ENCODE data around the gene DESI2.

Gene DESI2

GRCh38 chr1:244700808-244701207 lies 47.9 kb downstream of the DESI2 start:
- H3K9me3 ChIP-seq (ENCODE audit: control insufficient read depth in 1 of 2, low read length in 2 of 2) = peaks cover 0 to 5% of the 10 kb centered on the region in 2 donors
- no peak overlapping the region for H3K4me3 ChIP-seq (ENCODE audit: low read depth in 1 of 2, low read length in 2 of 2)
- H3K4me1 ChIP-seq (ENCODE audit: control insufficient read depth in 1 of 2, insufficient read depth in 2 of 2, low read length in 2 of 2) = peaks cover 5 to 10% of the 10 kb centered on the region in 2 donors
- H3K27me3 ChIP-seq (ENCODE audit: control insufficient read depth in 1 of 2, insufficient read depth in 2 of 2, low read length in 2 of 2) = no peaks in the 10 kb centered on the region
- no peak overlapping the region for H3K27ac ChIP-seq (ENCODE audit: low read depth, low read length)
- peaks cover 14 to 37% of the 10 kb centered on the region in 2 donors for H3K36me3 ChIP-seq (ENCODE audit: control insufficient read depth in 1 of 2, insufficient read depth in 2 of 2, low read length in 2 of 2)
- no peak overlapping the region for H3K9ac ChIP-seq (ENCODE audit: low read depth in 1 of 2, low read length in 2 of 2)

GRCh38 chr1:244702620-244703019 lies 49.7 kb downstream of the DESI2 start:
- H3K36me3 ChIP-seq (ENCODE audit: control insufficient read depth in 1 of 2, insufficient read depth in 2 of 2, low read length in 2 of 2) = peaks cover 23 to 29% of the 10 kb centered on the region in 2 donors
- H3K27ac ChIP-seq (ENCODE audit: low read depth, low read length) = no peak overlapping the region
- peaks cover 0 to 5% of the 10 kb centered on the region in 2 donors for H3K9me3 ChIP-seq (ENCODE audit: control insufficient read depth in 1 of 2, low read length in 2 of 2)
- no peaks in the 10 kb centered on the region for H3K27me3 ChIP-seq (ENCODE audit: control insufficient read depth in 1 of 2, insufficient read depth in 2 of 2, low read length in 2 of 2)
- no peak overlapping the region for H3K4me3 ChIP-seq (ENCODE audit: low read depth in 1 of 2, low read length in 2 of 2)
- H3K9ac ChIP-seq (ENCODE audit: low read depth in 1 of 2, low read length in 2 of 2) = no peak overlapping the region
- peaks cover 5 to 10% of the 10 kb centered on the region in 2 donors for H3K4me1 ChIP-seq (ENCODE audit: control insufficient read depth in 1 of 2, insufficient read depth in 2 of 2, low read length in 2 of 2)

- H3K4me3 ChIP-seq (ENCODE audit: low read depth in 1 of 2, low read length in 2 of 2) = no peak overlapping the region
- no peak overlapping the region for H3K9ac ChIP-seq (ENCODE audit: low read depth in 1 of 2, low read length in 2 of 2)
- peaks cover 0 to 5% of the 10 kb centered on the region in 2 donors for H3K9me3 ChIP-seq (ENCODE audit: control insufficient read depth in 1 of 2, low read length in 2 of 2)
- H3K27me3 ChIP-seq (ENCODE audit: control insufficient read depth in 1 of 2, insufficient read depth in 2 of 2, low read length in 2 of 2) = no peaks in the 10 kb centered on the region
- peaks cover 19 to 23% of the 10 kb centered on the region in 2 donors for H3K36me3 ChIP-seq (ENCODE audit: control insufficient read depth in 1 of 2, insufficient read depth in 2 of 2, low read length in 2 of 2)
- peaks cover 5 to 12% of the 10 kb centered on the region in 2 donors for H3K4me1 ChIP-seq (ENCODE audit: control insufficient read depth in 1 of 2, insufficient read depth in 2 of 2, low read length in 2 of 2)
- H3K27ac ChIP-seq (ENCODE audit: low read depth, low read length) = no peak overlapping the region
These were observed 51.2 kb downstream of the DESI2 start for GRCh38 chr1:244704107-244704506.

GRCh38 chr1:244705261-244706234 lies 52.6 kb downstream of the DESI2 start:
- no peak overlapping the region for H3K9ac ChIP-seq (ENCODE audit: low read depth in 1 of 2, low read length in 2 of 2)
- H3K4me1 ChIP-seq (ENCODE audit: control insufficient read depth in 1 of 2, insufficient read depth in 2 of 2, low read length in 2 of 2) = peaks cover 5 to 24% of the 10 kb centered on the region in 2 donors
- H3K9me3 ChIP-seq (ENCODE audit: control insufficient read depth in 1 of 2, low read length in 2 of 2) = peaks cover 0 to 2% of the 10 kb centered on the region in 2 donors
- H3K27me3 ChIP-seq (ENCODE audit: control insufficient read depth in 1 of 2, insufficient read depth in 2 of 2, low read length in 2 of 2) = no peaks in the 10 kb centered on the region
- no peak overlapping the region for H3K27ac ChIP-seq (ENCODE audit: low read depth, low read length)
- peaks cover 6 to 13% of the 10 kb centered on the region in 2 donors for H3K36me3 ChIP-seq (ENCODE audit: control insufficient read depth in 1 of 2, insufficient read depth in 2 of 2, low read length in 2 of 2)
- H3K4me3 ChIP-seq (ENCODE audit: low read depth in 1 of 2, low read length in 2 of 2) = no peak overlapping the region

GRCh38 chr1:244709076-244709475 lies 56.1 kb downstream of the DESI2 start:
- H3K36me3 ChIP-seq (ENCODE audit: control insufficient read depth in 1 of 2, insufficient read depth in 2 of 2, low read length in 2 of 2) = peaks cover 5 to 10% of the 10 kb centered on the region in 2 donors
- no peaks in the 10 kb centered on the region for H3K9me3 ChIP-seq (ENCODE audit: control insufficient read depth in 1 of 2, low read length in 2 of 2)
- H3K4me3 ChIP-seq (ENCODE audit: low read depth in 1 of 2, low read length in 2 of 2) = no peak overlapping the region

GRCh38 chr1:244709476-244710368 lies 56.8 kb downstream of the DESI2 start:
- peaks cover 5 to 10% of the 10 kb centered on the region in 2 donors for H3K36me3 ChIP-seq (ENCODE audit: control insufficient read depth in 1 of 2, insufficient read depth in 2 of 2, low read length in 2 of 2)
- H3K27ac ChIP-seq (ENCODE audit: low read depth, low read length) = no peak overlapping the region
- no peak overlapping the region for H3K9ac ChIP-seq (ENCODE audit: low read depth in 1 of 2, low read length in 2 of 2)
- H3K4me1 ChIP-seq (ENCODE audit: control insufficient read depth in 1 of 2, insufficient read depth in 2 of 2, low read length in 2 of 2) = peaks cover 0 to 21% of the 10 kb centered on the region in 2 donors
- no peaks in the 10 kb centered on the region for H3K27me3 ChIP-seq (ENCODE audit: control insufficient read depth in 1 of 2, insufficient read depth in 2 of 2, low read length in 2 of 2)
- H3K9me3 ChIP-seq (ENCODE audit: control insufficient read depth in 1 of 2, low read length in 2 of 2) = no peaks in the 10 kb centered on the region
- H3K4me3 ChIP-seq (ENCODE audit: low read depth in 1 of 2, low read length in 2 of 2) = no peak overlapping the region

More at GRCh38 chr1:244709076-244709475, 56.1 kb downstream of the DESI2 start:
- H3K27me3 ChIP-seq (ENCODE audit: control insufficient read depth in 1 of 2, insufficient read depth in 2 of 2, low read length in 2 of 2) = no peaks in the 10 kb centered on the region
- no peak overlapping the region for H3K27ac ChIP-seq (ENCODE audit: low read depth, low read length)
- H3K4me1 ChIP-seq (ENCODE audit: control insufficient read depth in 1 of 2, insufficient read depth in 2 of 2, low read length in 2 of 2) = peaks cover 0 to 24% of the 10 kb centered on the region in 2 donors
- no peak overlapping the region for H3K9ac ChIP-seq (ENCODE audit: low read depth in 1 of 2, low read length in 2 of 2)

GRCh38 chr1:244710474-244711062 lies 57.6 kb downstream of the DESI2 start:
- Histone ChIP-seq H3K27me3 (ENCODE audit: control insufficient read depth in 1 of 2, insufficient read depth in 2 of 2, low read length in 2 of 2) (no peaks in the 10 kb centered on the region), H3K9me3 (ENCODE audit: control insufficient read depth in 1 of 2, low read length in 2 of 2) (no peaks in the 10 kb centered on the region), H3K4me1 (ENCODE audit: control insufficient read depth in 1 of 2, insufficient read depth in 2 of 2, low read length in 2 of 2) (peaks cover 0 to 15% of the 10 kb centered on the region in 2 donors), H3K4me3 (ENCODE audit: low read depth in 1 of 2, low read length in 2 of 2) (no peak overlapping the region), H3K36me3 (ENCODE audit: control insufficient read depth in 1 of 2, insufficient read depth in 2 of 2, low read length in 2 of 2) (peaks cover 5 to 10% of the 10 kb centered on the region in 2 donors), H3K9ac (ENCODE audit: low read depth in 1 of 2, low read length in 2 of 2) (no peak overlapping the region), H3K27ac (ENCODE audit: low read depth, low read length) (no peak overlapping the region)

- no peak overlapping the region for H3K9ac ChIP-seq (ENCODE audit: low read depth in 1 of 2, low read length in 2 of 2)
- H3K27me3 ChIP-seq (ENCODE audit: control insufficient read depth in 1 of 2, insufficient read depth in 2 of 2, low read length in 2 of 2) = no peaks in the 10 kb centered on the region
- H3K27ac ChIP-seq (ENCODE audit: low read depth, low read length) = no peak overlapping the region
- no peak overlapping the region for H3K4me3 ChIP-seq (ENCODE audit: low read depth in 1 of 2, low read length in 2 of 2)
- H3K9me3 ChIP-seq (ENCODE audit: control insufficient read depth in 1 of 2, low read length in 2 of 2) = no peaks in the 10 kb centered on the region
- H3K36me3 ChIP-seq (ENCODE audit: control insufficient read depth in 1 of 2, insufficient read depth in 2 of 2, low read length in 2 of 2) = no peaks in the 10 kb centered on the region
- peaks cover 0 to 14% of the 10 kb centered on the region in 2 donors for H3K4me1 ChIP-seq (ENCODE audit: control insufficient read depth in 1 of 2, insufficient read depth in 2 of 2, low read length in 2 of 2)
These were observed 59.7 kb downstream of the DESI2 start for GRCh38 chr1:244712669-244713068.

- no peaks in the 10 kb centered on the region for H3K36me3 ChIP-seq (ENCODE audit: control insufficient read depth in 1 of 2, insufficient read depth in 2 of 2, low read length in 2 of 2)
- no peak overlapping the region for H3K27ac ChIP-seq (ENCODE audit: low read depth, low read length)
- peaks cover 0 to 14% of the 10 kb centered on the region in 2 donors for H3K4me1 ChIP-seq (ENCODE audit: control insufficient read depth in 1 of 2, insufficient read depth in 2 of 2, low read length in 2 of 2)
- H3K9me3 ChIP-seq (ENCODE audit: control insufficient read depth in 1 of 2, low read length in 2 of 2) = no peaks in the 10 kb centered on the region
- H3K27me3 ChIP-seq (ENCODE audit: control insufficient read depth in 1 of 2, insufficient read depth in 2 of 2, low read length in 2 of 2) = no peaks in the 10 kb centered on the region
- H3K4me3 ChIP-seq (ENCODE audit: low read depth in 1 of 2, low read length in 2 of 2) = no peak overlapping the region
- no peak overlapping the region for H3K9ac ChIP-seq (ENCODE audit: low read depth in 1 of 2, low read length in 2 of 2)
These were observed 60.4 kb downstream of the DESI2 start for GRCh38 chr1:244713332-244713731.
